ENCODE measurements around the gene STYX. TPM values are rescaled to one million over a fixed set of nuclear protein-coding genes. Genes with fewer than 3 reads are reported as not detected.

Gene STYX
- polyA plus RNA-seq, 1 of the 3 experiments (the other 2 are of a cell fraction): 3.5 TPM

DNA sequence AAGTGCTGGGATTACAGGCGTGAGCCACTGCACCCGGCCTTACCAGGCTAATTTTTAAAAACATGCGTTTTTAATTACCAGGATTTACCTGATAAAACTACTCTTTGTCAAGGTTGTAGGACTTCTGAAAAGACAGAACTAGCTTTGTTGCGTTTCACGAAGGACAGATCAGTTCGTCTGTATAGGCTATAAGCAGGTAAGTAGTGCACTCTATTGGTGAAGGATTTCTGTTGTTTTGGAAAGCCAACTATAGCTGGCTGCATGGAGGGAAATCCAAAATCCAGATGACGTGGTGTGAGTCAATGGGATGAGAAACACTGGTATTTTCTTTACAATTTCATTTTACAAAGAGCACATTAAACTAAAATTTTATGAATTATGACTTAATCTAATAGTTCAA is 46.9 kb downstream of the STYX start:
- ChIA-PET CTCF (interaction anchor here (0.8 to 1.1 kb wide), 5 partner anchors 9 to 477 kb away, joined by 3 read pairs; partner anchors contain the start of gene STYX), POLR2A (interaction anchor here (0.8 kb wide), 1 partner anchor 9 kb away, joined by 3 read pairs; no protein-coding TSS in a partner anchor)
- Histone ChIP-seq H3K79me2 (ENCODE audit: insufficient read depth) (peaks cover 16% of the 10 kb centered on the region), H3K27ac (ENCODE audit: low read depth in 2 of 2, low read length in 1 of 2) (no peak overlapping the region; a peak in 1 of 4 replicates), H2AFZ (ENCODE audit: low read depth) (no peak overlapping the region), H3K4me3 (ENCODE audit: low read depth in 2 of 2, low read length in 1 of 2) (no peak overlapping the region), H3K9me2 (no peaks in the 10 kb centered on the region), H3K27me3 (ENCODE audit: insufficient read depth) (no peaks in the 10 kb centered on the region), H3F3A (replicated peaks; ENCODE audit: insufficient read depth) (peaks cover 40% of the 10 kb centered on the region), H3K9ac (no peak overlapping the region), H3K9me3 (no peaks in the 10 kb centered on the region), H4K20me1 (ENCODE audit: insufficient read depth) (no peaks in the 10 kb centered on the region), H3K4me1 (ENCODE audit: control insufficient read depth in 1 of 2, insufficient read depth in 2 of 2, low read depth in 1 of 2, low read length in 1 of 2) (peaks cover 3 to 4% of the 10 kb centered on the region in 2 experiments; a peak in 1 of 4 replicates), H3K36me3 (replicated peaks in 1 of 2; ENCODE audit: control insufficient read depth in 1 of 2, insufficient read depth in 2 of 2, low read length in 1 of 2) (peaks cover 58 to 70% of the 10 kb centered on the region in 2 experiments), H3K4me2 (no peak overlapping the region)
- no peak for DNase-seq
- WGBS (ENCODE audit: low lambda C conversion rate): 90% methylated on average over 7 of the region's 7 CpGs
- TF ChIP-seq GABPA (IDR thresholded peaks at IDR 0.05; ENCODE audit: low read depth) (no peak), TEAD4 (IDR thresholded peaks at IDR 0.05; ENCODE audit: borderline replicate concordance, insufficient read depth) (no peak), RAD21 (IDR thresholded peaks at IDR 0.05; ENCODE audit: low read length) (peak; percentile 50)

DNA sequence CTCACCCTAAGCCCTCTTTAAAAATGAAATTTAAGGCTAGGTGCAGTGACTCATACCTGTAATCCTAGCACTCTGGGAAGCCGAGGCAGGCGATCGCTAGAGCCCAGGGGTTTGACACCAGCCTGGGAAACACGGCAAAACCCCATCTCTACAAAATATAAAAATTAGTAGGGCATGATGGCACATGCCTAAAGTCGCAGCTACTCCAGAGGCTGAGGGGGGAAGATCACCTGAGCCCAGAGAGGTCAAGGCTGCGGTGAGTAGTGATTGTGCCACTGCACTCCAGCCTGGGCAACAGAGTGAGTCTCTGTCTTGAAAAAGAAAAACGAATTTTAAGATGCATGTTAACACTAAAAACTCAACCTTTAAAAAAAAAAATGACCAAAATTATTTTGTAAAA is 48.7 kb downstream of the STYX start:
- Histone ChIP-seq H3K36me3 (replicated peaks in 1 of 2; ENCODE audit: control insufficient read depth in 1 of 2, insufficient read depth in 2 of 2, low read length in 1 of 2) (peaks cover 66 to 79% of the 10 kb centered on the region in 2 experiments), H3K4me3 (ENCODE audit: low read depth in 2 of 2, low read length in 1 of 2) (no peak overlapping the region), H3K9me3 (no peaks in the 10 kb centered on the region), H3K4me2 (no peak overlapping the region), H4K20me1 (ENCODE audit: insufficient read depth) (no peaks in the 10 kb centered on the region), H3K27me3 (ENCODE audit: insufficient read depth) (no peaks in the 10 kb centered on the region), H3K9ac (no peak overlapping the region), H3F3A (replicated peaks; ENCODE audit: insufficient read depth) (peaks cover 38% of the 10 kb centered on the region), H3K27ac (ENCODE audit: low read depth in 2 of 2, low read length in 1 of 2) (no peak overlapping the region), H3K79me2 (ENCODE audit: insufficient read depth) (peaks cover 23% of the 10 kb centered on the region), H3K9me2 (no peaks in the 10 kb centered on the region), H3K4me1 (ENCODE audit: control insufficient read depth in 1 of 2, insufficient read depth in 2 of 2, low read depth in 1 of 2, low read length in 1 of 2) (peaks cover 4% of the 10 kb centered on the region in 2 experiments; a peak in 1 of 4 replicates), H2AFZ (ENCODE audit: low read depth) (no peak overlapping the region)
- DNase-seq: no peak
- 83% methylated on average over 7 of the region's 7 CpGs for WGBS (ENCODE audit: low lambda C conversion rate)
- CTCF ChIA-PET: no interaction called here
- POLR2A ChIA-PET: no interaction called here
- no peak for TF ChIP-seq EZH2phosphoT487 (IDR thresholded peaks at IDR 0.05; ENCODE audit: borderline replicate concordance, low read depth)
- no peak for TF ChIP-seq YY1 (IDR thresholded peaks at IDR 0.05; ENCODE audit: low read depth)
- no peak for TF ChIP-seq FOSL2 (IDR thresholded peaks at IDR 0.05; ENCODE audit: borderline replicate concordance, low read depth)
- no peak for TF ChIP-seq POLR2AphosphoS5 (IDR thresholded peaks at IDR 0.05; ENCODE audit: low read depth, low read length)
- TF ChIP-seq, protein P1, sequence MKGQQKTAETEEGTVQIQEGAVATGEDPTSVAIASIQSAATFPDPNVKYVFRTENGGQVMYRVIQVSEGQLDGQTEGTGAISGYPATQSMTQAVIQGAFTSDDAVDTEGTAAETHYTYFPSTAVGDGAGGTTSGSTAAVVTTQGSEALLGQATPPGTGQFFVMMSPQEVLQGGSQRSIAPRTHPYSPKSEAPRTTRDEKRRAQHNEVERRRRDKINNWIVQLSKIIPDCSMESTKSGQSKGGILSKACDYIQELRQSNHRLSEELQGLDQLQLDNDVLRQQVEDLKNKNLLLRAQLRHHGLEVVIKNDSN (IDR thresholded peaks at IDR 0.05; ENCODE audit: borderline replicate concordance, low read depth): no peak
- TF ChIP-seq GATA2 (CRISPR knock-in tag; IDR thresholded peaks at IDR 0.05): no peak

GRCh38 chr14:52780893-52781292 is 50.9 kb downstream of the STYX start:
- ChIA-PET CTCF (no interaction called here), POLR2A (no interaction called here)
- Histone ChIP-seq H3K79me2 (ENCODE audit: insufficient read depth) (peaks cover 41% of the 10 kb centered on the region), H3F3A (replicated peaks; ENCODE audit: insufficient read depth) (peaks cover 32% of the 10 kb centered on the region), H3K9me3 (no peaks in the 10 kb centered on the region), H3K4me2 (no peak overlapping the region), H2AFZ (ENCODE audit: low read depth) (no peak overlapping the region), H3K4me3 (ENCODE audit: low read depth in 2 of 2, low read length in 1 of 2) (no peak overlapping the region), H3K9ac (no peak overlapping the region), H3K27ac (ENCODE audit: low read depth in 2 of 2, low read length in 1 of 2) (peak overlapping the region in 1 of 2 experiments; percentile 37; a peak in 1 of 4 replicates), H3K9me2 (no peaks in the 10 kb centered on the region), H4K20me1 (ENCODE audit: insufficient read depth) (no peaks in the 10 kb centered on the region), H3K4me1 (ENCODE audit: control insufficient read depth in 1 of 2, insufficient read depth in 2 of 2, low read depth in 1 of 2, low read length in 1 of 2) (peaks cover 4% of the 10 kb centered on the region in 2 experiments; a peak in 1 of 4 replicates), H3K36me3 (replicated peaks in 1 of 2; ENCODE audit: control insufficient read depth in 1 of 2, insufficient read depth in 2 of 2, low read length in 1 of 2) (peaks cover 65 to 76% of the 10 kb centered on the region in 2 experiments), H3K27me3 (ENCODE audit: insufficient read depth) (no peaks in the 10 kb centered on the region)
- no peak for DNase-seq
- WGBS (ENCODE audit: low lambda C conversion rate): 87% methylated on average over 1 of the region's 1 CpG
- TF ChIP-seq POLR2AphosphoS5 (IDR thresholded peaks at IDR 0.05; ENCODE audit: low read depth, low read length): no peak
- TF ChIP-seq TEAD4 (IDR thresholded peaks at IDR 0.05; ENCODE audit: borderline replicate concordance, insufficient read depth): no peak
- no peak for TF ChIP-seq USF2 (IDR thresholded peaks at IDR 0.05; ENCODE audit: borderline replicate concordance, low read depth, low read length)
- TF ChIP-seq MXI1 (IDR thresholded peaks at IDR 0.05; ENCODE audit: low read depth, low read length): no peak
- no peak for TF ChIP-seq RAD21 (IDR thresholded peaks at IDR 0.05; ENCODE audit: low read length)
- no peak for TF ChIP-seq NFIC (IDR thresholded peaks at IDR 0.05; ENCODE audit: borderline replicate concordance)
- TF ChIP-seq NRF1 (IDR thresholded peaks at IDR 0.05; ENCODE audit: low read depth, low read length): no peak
- TF ChIP-seq TCF12 (IDR thresholded peaks at IDR 0.05): no peak
- no peak for TF ChIP-seq EZH2phosphoT487 (IDR thresholded peaks at IDR 0.05; ENCODE audit: borderline replicate concordance, low read depth)
- TF ChIP-seq GABPA (IDR thresholded peaks at IDR 0.05; ENCODE audit: low read depth): no peak
- TF ChIP-seq SMC3 (IDR thresholded peaks at IDR 0.05; ENCODE audit: low read depth, low read length): no peak
- TF ChIP-seq SIN3A (IDR thresholded peaks at IDR 0.05; ENCODE audit: borderline replicate concordance, low read depth, low read length): no peak
- no peak for TF ChIP-seq FOSL2 (IDR thresholded peaks at IDR 0.05; ENCODE audit: borderline replicate concordance, low read depth)
- TF ChIP-seq CHD2 (IDR thresholded peaks at IDR 0.05; ENCODE audit: low read length, partially characterized antibody): no peak
- no peak for TF ChIP-seq JUND (IDR thresholded peaks at IDR 0.05)
- TF ChIP-seq CTCF (IDR thresholded peaks at IDR 0.05): no peak
- no peak for TF ChIP-seq FOXJ3 (CRISPR knock-in tag; IDR thresholded peaks at IDR 0.05)

Measured in SK-N-SH (cell line).